ENCODE data around the gene CCL2. TPM values are rescaled to one million over a fixed set of nuclear protein-coding genes. Genes with fewer than 3 reads are reported as not detected.

The CCL2 gene
- total and polyA plus RNA-seq, 2 donors (not counting 1 experiment from before 2014, with no cell fraction given) = 4.4 TPM; not detected in 1

DNA sequence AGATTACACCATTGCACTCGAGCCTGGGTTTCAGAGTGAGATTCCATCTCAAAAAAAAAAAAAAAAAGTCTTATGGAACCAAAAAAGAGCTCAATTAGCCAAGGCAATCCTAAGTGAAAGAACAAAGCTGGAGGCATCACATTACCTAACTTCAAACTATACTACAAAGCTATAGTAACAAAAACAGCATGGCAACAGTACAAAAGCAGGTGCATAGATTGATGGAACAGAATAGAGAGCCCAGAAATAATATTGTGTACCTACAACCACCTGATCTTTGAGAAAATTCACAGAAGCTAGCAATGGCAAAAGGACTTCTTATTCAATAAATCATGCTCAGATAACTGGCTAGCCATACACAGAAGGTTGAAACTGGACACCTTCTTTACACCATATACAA, 24.7 kb upstream of the CCL2 start:
- Histone ChIP-seq H3K27me3 (replicated peaks in 1 of 4; ENCODE audit: control extremely low read depth in 1 of 4, control insufficient read depth in 3 of 4, insufficient read depth in 4 of 4, low read length in 3 of 4) (peaks cover 0 to 6% (median 2%) of the 10 kb centered on the region in 4 experiments), H3K9ac (ENCODE audit: low read length) (no peak overlapping the region), H3K36me3 (replicated peaks in 1 of 2; ENCODE audit: control extremely low read depth in 1 of 2, control insufficient read depth in 1 of 2, extremely low read depth in 1 of 2, insufficient read depth in 2 of 2, low read length in 1 of 2) (no peaks in the 10 kb centered on the region), H3K4me2 (replicated peaks; ENCODE audit: low read depth, low read length, poor library complexity, severe bottlenecking) (no peak overlapping the region), H2AFZ (ENCODE audit: insufficient read depth, low read depth, low read length, poor library complexity, severe bottlenecking) (no peak overlapping the region), H3K4me3 (ENCODE audit: control extremely low read depth in 1 of 5, extremely low read depth in 1 of 5, insufficient read depth in 1 of 5, low read depth in 2 of 5, low read length in 4 of 5) (no peak overlapping the region), H3K4me1 (ENCODE audit: control insufficient read depth in 2 of 2, insufficient read depth in 2 of 2, low read length in 2 of 2) (peaks cover 10 to 15% of the 10 kb centered on the region in 2 donors), H3K79me2 (ENCODE audit: control insufficient read depth, insufficient read depth, low read length) (no peaks in the 10 kb centered on the region), H4K20me1 (ENCODE audit: control insufficient read depth, insufficient read depth, low read length, poor library complexity, severe bottlenecking) (no peaks in the 10 kb centered on the region), H3K9me3 (ENCODE audit: control extremely low read depth in 1 of 3, control insufficient read depth in 2 of 3, insufficient read depth in 1 of 3, low read length in 2 of 3) (peaks cover 0 to 5% (median 3%) of the 10 kb centered on the region in 3 donors), H3K27ac (ENCODE audit: low read length in 2 of 2) (no peak overlapping the region)
- peaks cover 33% of the 10 kb centered on the region for H3K27me3 Mint-ChIP-seq
- peaks cover 3% of the 10 kb centered on the region for H3K9me3 Mint-ChIP-seq (ENCODE audit: insufficient read depth)
- ATAC-seq (ENCODE audit: low read depth) = no peak
- no CpG with 5 or more reads among the region's 1 CpG for WGBS (ENCODE audit: insufficient coverage)
- peaks cover 22% of the 10 kb centered on the region for H3K4me1 Mint-ChIP-seq
- intact Hi-C loops (cut with micrococcal nuclease) = no loop called here
- H3K27ac Mint-ChIP-seq = no peak overlapping the region
- ChIA-PET POLR2A (no interaction called here), CTCF (no interaction called here)
- TF ChIP-seq, protein P1, sequence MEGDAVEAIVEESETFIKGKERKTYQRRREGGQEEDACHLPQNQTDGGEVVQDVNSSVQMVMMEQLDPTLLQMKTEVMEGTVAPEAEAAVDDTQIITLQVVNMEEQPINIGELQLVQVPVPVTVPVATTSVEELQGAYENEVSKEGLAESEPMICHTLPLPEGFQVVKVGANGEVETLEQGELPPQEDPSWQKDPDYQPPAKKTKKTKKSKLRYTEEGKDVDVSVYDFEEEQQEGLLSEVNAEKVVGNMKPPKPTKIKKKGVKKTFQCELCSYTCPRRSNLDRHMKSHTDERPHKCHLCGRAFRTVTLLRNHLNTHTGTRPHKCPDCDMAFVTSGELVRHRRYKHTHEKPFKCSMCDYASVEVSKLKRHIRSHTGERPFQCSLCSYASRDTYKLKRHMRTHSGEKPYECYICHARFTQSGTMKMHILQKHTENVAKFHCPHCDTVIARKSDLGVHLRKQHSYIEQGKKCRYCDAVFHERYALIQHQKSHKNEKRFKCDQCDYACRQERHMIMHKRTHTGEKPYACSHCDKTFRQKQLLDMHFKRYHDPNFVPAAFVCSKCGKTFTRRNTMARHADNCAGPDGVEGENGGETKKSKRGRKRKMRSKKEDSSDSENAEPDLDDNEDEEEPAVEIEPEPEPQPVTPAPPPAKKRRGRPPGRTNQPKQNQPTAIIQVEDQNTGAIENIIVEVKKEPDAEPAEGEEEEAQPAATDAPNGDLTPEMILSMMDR (IDR thresholded peaks at IDR 0.05) = no peak
- no peak for TF ChIP-seq EZH2 (IDR thresholded peaks at IDR 0.05; ENCODE audit: borderline replicate concordance, insufficient read depth, low read depth, low read length, poor library complexity, severe bottlenecking)
- H3K4me3 Mint-ChIP-seq = no peak overlapping the region
- DNase-seq = no peak

DNA sequence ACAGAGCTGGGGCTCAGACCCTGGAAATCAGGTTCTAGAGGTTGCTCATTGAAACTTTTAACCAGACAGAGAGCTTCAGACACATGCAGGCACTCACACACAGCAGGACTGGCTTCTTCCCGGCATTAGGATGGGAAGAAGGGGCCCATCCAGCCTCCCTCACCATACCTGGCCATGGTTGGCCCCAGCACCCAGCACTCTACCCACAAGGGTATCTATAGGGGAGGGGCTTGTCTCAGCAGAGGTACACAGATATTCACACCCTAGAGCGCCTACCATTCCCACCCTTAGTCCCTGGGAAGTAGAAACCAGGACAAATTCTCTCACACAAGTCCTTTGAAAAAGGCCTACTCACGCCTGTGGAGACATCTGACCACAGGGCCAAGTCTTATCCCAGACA, 20.5 kb upstream of the CCL2 start:
- no peak overlapping the region for H3K27ac Mint-ChIP-seq
- H4K20me1 ChIP-seq (ENCODE audit: control insufficient read depth, insufficient read depth, low read length, poor library complexity, severe bottlenecking) = no peaks in the 10 kb centered on the region
- no peak overlapping the region for H3K27ac ChIP-seq (ENCODE audit: low read length in 2 of 2)
- peaks cover 0 to 6% (median 2%) of the 10 kb centered on the region in 4 experiments for H3K27me3 ChIP-seq (replicated peaks in 1 of 4; ENCODE audit: control extremely low read depth in 1 of 4, control insufficient read depth in 3 of 4, insufficient read depth in 4 of 4, low read length in 3 of 4)
- no peaks in the 10 kb centered on the region for H3K79me2 ChIP-seq (ENCODE audit: control insufficient read depth, insufficient read depth, low read length)
- no peak overlapping the region for H3K9ac ChIP-seq (ENCODE audit: low read length)
- H3K4me2 ChIP-seq (replicated peaks; ENCODE audit: low read depth, low read length, poor library complexity, severe bottlenecking) = no peak overlapping the region
- WGBS (ENCODE audit: insufficient coverage) = 90% methylated on average over 1 of the region's 3 CpGs
- H3K9me3 ChIP-seq (ENCODE audit: control extremely low read depth in 1 of 3, control insufficient read depth in 2 of 3, insufficient read depth in 1 of 3, low read length in 2 of 3) = peaks cover 0 to 5% (median 3%) of the 10 kb centered on the region in 3 donors
- H3K9me3 Mint-ChIP-seq (ENCODE audit: insufficient read depth) = peaks cover 2% of the 10 kb centered on the region
- H3K4me1 Mint-ChIP-seq = peaks cover 15% of the 10 kb centered on the region
- H3K4me3 Mint-ChIP-seq = no peak overlapping the region
- no peak overlapping the region for H2AFZ ChIP-seq (ENCODE audit: insufficient read depth, low read depth, low read length, poor library complexity, severe bottlenecking)
- TF ChIP-seq, protein P1 (IDR thresholded peaks at IDR 0.05) = no peak
- TF ChIP-seq EZH2 (IDR thresholded peaks at IDR 0.05; ENCODE audit: borderline replicate concordance, insufficient read depth, low read depth, low read length, poor library complexity, severe bottlenecking) = no peak
- CTCF ChIA-PET = no interaction called here
- no peak for DNase-seq
- H3K27me3 Mint-ChIP-seq = peaks cover 18% of the 10 kb centered on the region
- POLR2A ChIA-PET = no interaction called here
- peaks cover 6 to 11% of the 10 kb centered on the region in 2 donors for H3K4me1 ChIP-seq (ENCODE audit: control insufficient read depth in 2 of 2, insufficient read depth in 2 of 2, low read length in 2 of 2)
- H3K4me3 ChIP-seq (ENCODE audit: control extremely low read depth in 1 of 5, extremely low read depth in 1 of 5, insufficient read depth in 1 of 5, low read depth in 2 of 5, low read length in 4 of 5) = no peak overlapping the region
- intact Hi-C loops (cut with micrococcal nuclease) = no loop called here
- H3K36me3 ChIP-seq (replicated peaks in 1 of 2; ENCODE audit: control extremely low read depth in 1 of 2, control insufficient read depth in 1 of 2, extremely low read depth in 1 of 2, insufficient read depth in 2 of 2, low read length in 1 of 2) = no peaks in the 10 kb centered on the region
- no peak for ATAC-seq (ENCODE audit: low read depth)

Measured in B cell (primary cell).